GM12873 (cell line): ENCODE results near the gene AARS1.

ENCODE experiments used
- CTCF ChIP-seq: IDR thresholded peaks from 2 replicates; pipeline ENCODE4 v1.5.1; 2012; ENCODE audit warnings: low read depth, mild to moderate bottlenecking, moderate library complexity, low read length, control low read depth; ENCODE audit not compliant: insufficient read depth; ENCODE audit errors: missing control alignments

AARS1 gene

GRCh38 chr16:70258065-70258464, 31.2 kb downstream of the AARS1 start:
- TF ChIP-seq CTCF: no peak

GRCh38 chr16:70257391-70257790, 31.9 kb downstream of the AARS1 start:
- no peak for TF ChIP-seq CTCF

- TF ChIP-seq CTCF: no peak
Measured at GRCh38 chr16:70255574-70255973, 33.7 kb downstream of the AARS1 start.

- no peak for TF ChIP-seq CTCF
Measured at GRCh38 chr16:70254965-70255286, 34.4 kb downstream of the AARS1 start.

- no peak for TF ChIP-seq CTCF
Measured at GRCh38 chr16:70254180-70254964, 34.9 kb downstream of the AARS1 start.

GRCh38 chr16:70253291-70254106, 35.8 kb downstream of the AARS1 start:
- peak; percentile 79 for TF ChIP-seq CTCF

GRCh38 chr16:70252355-70252988, 36.8 kb downstream of the AARS1 start:
- TF ChIP-seq CTCF: peak; percentile 66
